Mesodermal cell (in vitro differentiated cells): ENCODE data around the gene RMC1.
"Not testable (repeated sequence)": the region's sequence is repeated elsewhere in the genome, so short reads cannot be mapped to it uniquely, and the experiment has no call there.

Experiments
- H3K27ac ChIP-seq: 2 replicates; pipeline ENCODE4 v1.7.0; 2013; ENCODE audit warnings: mild to moderate bottlenecking, low read depth, low read length, moderate library complexity; ENCODE audit not compliant: severe bottlenecking
- H3K36me3 ChIP-seq: 2 replicates; pipeline ENCODE4 v1.7.1; 2013; ENCODE audit warnings: mild to moderate bottlenecking, low read length, moderate library complexity; ENCODE audit not compliant: control insufficient read depth, insufficient read depth
- H3K4me1 ChIP-seq: one replicate; pipeline ENCODE4 v1.7.1; 2013; ENCODE audit warnings: mild to moderate bottlenecking, low read length; ENCODE audit not compliant: insufficient read depth, control insufficient read depth, poor library complexity, severe bottlenecking
- H3K4me3 ChIP-seq: 2 replicates; pipeline ENCODE4 v1.7.0; 2013; ENCODE audit warnings: low read length, control low read depth, mild to moderate bottlenecking; ENCODE audit not compliant: insufficient read depth, poor library complexity, severe bottlenecking; ENCODE audit errors: extremely low read depth
- H3K9me3 ChIP-seq: 2 replicates; pipeline ENCODE4 v1.7.1; 2013; ENCODE audit warnings: mild to moderate bottlenecking, low read length, moderate library complexity; ENCODE audit not compliant: control insufficient read depth
- whole genome bisulfite sequencing, 2 experiments: methylation state at CpG; one replicate each; pipeline ENCODE4 v1.1.5; 2013; ENCODE audit warnings: missing lambda C conversion rate in 2 of 2; ENCODE audit not compliant: insufficient coverage in 2 of 2; 5-methylcytosine and 5-hydroxymethylcytosine counted together

The RMC1 gene

DNA sequence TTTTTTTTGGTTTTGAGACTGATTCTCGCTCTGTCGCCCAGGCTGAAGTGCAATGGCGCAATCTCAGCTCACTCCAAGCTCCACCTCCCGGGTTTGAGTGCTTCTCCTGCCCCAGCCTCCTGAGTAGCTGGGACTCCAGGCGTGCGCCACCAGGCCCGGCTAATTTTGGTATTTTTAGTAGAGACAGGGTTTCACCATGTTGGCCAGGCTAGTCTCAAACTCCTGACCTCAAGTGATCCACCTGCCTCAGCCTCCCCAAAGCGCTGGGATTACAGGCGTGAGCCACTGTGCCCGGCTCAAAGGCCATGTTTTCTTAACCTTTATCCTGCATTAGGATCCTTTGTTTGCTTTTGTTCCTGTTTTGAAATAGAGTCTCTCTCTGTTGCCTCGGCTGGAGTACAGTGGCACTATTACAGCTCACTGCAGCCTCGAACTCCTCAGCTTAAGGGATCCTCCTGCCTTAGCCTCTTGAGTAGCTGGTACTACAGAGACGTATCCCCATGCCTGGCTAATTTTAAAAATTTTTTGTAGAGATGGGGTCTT is 42.0 kb downstream of the RMC1 start:
- peaks cover 94% of the 10 kb centered on the region for H3K36me3 ChIP-seq
- H3K4me1 ChIP-seq, result peaks cover 14% of the 10 kb centered on the region
- no peak overlapping the region for H3K4me3 ChIP-seq
- H3K9me3 ChIP-seq, result no peaks in the 10 kb centered on the region
- 96 to 98% methylated on average over 7 to 12 of the region's 13 CpGs for WGBS, 2 experiments
- H3K27ac ChIP-seq, result no peak overlapping the region

- H3K4me3 ChIP-seq, result no peak overlapping the region
- no peaks in the 10 kb centered on the region for H3K4me1 ChIP-seq
- H3K9me3 ChIP-seq, result no peaks in the 10 kb centered on the region
- H3K27ac ChIP-seq, result no peak overlapping the region
- H3K36me3 ChIP-seq, result peaks cover 94% of the 10 kb centered on the region
- 100% methylated on average over 1 of the region's 3 CpGs; no CpG with 5 or more reads in 1 of the 2 experiments for WGBS, 2 experiments
Observed at GRCh38 chr18:23547306-23547705, 44.0 kb downstream of the RMC1 start.

- Histone ChIP-seq H3K4me3 (no peak overlapping the region), H3K36me3 (peaks cover 94% of the 10 kb centered on the region), H3K4me1 (no peaks in the 10 kb centered on the region), H3K9me3 (no peaks in the 10 kb centered on the region), H3K27ac (no peak overlapping the region)
- 100% methylated on average over 1 of the region's 3 CpGs; no CpG with 5 or more reads in 1 of the 2 experiments for WGBS, 2 experiments
Observed at GRCh38 chr18:23547846-23548245, 44.5 kb downstream of the RMC1 start.

DNA sequence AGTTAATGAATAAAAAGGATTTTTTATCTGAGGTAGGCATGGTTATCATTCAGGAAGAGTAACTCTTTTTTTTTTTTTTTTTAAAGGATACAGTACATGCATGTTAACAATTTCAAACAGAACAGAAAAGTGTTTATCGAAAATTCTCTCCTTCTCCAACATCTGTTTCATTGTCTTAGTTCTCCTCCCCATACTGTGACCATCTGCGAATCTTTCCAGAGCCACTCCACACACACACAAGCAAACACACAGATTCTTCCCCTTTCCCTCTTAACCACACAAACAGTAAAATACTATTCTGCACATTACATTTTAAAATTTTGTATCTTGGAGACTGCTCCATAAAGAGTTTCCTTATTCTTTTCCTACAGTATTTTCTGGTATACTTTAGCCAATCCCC is 45.0 kb downstream of the RMC1 start:
- Histone ChIP-seq H3K9me3 (no peaks in the 10 kb centered on the region), H3K27ac (no peak overlapping the region), H3K4me1 (no peaks in the 10 kb centered on the region), H3K36me3 (peaks cover 94% of the 10 kb centered on the region), H3K4me3 (no peak overlapping the region)
- 100% methylated on average over 2 of the region's 2 CpGs for WGBS, 2 experiments

DNA sequence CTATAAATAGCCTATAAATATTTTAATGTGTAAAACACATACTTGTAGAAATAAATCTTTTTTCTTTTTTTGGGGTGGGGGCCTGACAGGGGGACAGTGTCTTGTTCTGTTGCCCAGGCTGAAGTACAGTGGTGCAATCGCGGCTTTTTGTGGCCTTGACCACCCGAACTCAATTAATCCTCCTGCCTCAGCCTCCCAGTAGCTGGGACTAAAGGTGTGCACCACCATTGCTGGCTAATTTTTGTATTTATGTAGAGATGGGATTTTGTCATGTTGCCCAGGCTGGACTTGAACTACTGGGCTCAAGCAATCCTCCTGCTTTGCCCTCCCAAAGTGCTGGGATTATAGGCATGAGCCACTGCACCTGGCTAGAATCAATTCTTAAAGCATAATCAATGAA is 45.4 kb downstream of the RMC1 start:
- WGBS, 2 experiments, result 100% methylated on average over 3 of the region's 3 CpGs; no CpG with 5 or more reads in 1 of the 2 experiments
- no peak overlapping the region for H3K27ac ChIP-seq

GRCh38 chr18:23550898-23551297 is 47.6 kb downstream of the RMC1 start:
- Histone ChIP-seq H3K9me3 (no peaks in the 10 kb centered on the region), H3K4me3 (no peak overlapping the region), H3K36me3 (peaks cover 94% of the 10 kb centered on the region), H3K4me1 (no peaks in the 10 kb centered on the region), H3K27ac (no peak overlapping the region)

More for the DNA sequence above, 45.4 kb downstream of the RMC1 start:
- Histone ChIP-seq H3K4me1 (no peaks in the 10 kb centered on the region), H3K36me3 (peaks cover 94% of the 10 kb centered on the region), H3K4me3 (no peak overlapping the region), H3K9me3 (no peaks in the 10 kb centered on the region)

GRCh38 chr18:23551978-23552377 is 48.7 kb downstream of the RMC1 start:
- no peaks in the 10 kb centered on the region for H3K9me3 ChIP-seq

DNA sequence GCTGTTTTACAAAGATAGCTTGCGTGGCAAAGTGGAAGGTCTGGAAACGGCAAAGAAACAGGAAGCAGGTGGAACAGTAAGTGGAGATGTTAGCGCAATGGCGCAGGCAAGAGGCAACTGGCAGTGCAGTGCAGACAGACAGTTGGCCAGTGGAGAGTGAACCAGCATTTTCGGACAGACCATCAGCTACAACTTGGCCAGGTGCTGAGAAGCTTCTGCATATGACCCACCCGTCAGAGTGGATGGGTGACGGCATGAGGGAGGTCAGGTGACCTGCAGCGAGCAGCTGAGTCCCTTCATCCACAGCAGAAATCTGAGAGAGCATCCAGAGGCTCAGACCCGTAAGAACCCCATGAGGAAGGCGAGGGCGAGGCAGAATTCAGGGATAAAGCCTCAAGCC is 49.2 kb downstream of the RMC1 start:
- Histone ChIP-seq H3K27ac (no peak overlapping the region), H3K36me3 (peaks cover 94% of the 10 kb centered on the region), H3K9me3 (no peaks in the 10 kb centered on the region), H3K4me1 (no peaks in the 10 kb centered on the region), H3K4me3 (no peak overlapping the region)
- 89 to 100% methylated on average over 9 to 10 of the region's 11 CpGs for WGBS, 2 experiments

More at GRCh38 chr18:23551978-23552377, 48.7 kb downstream of the RMC1 start:
- Histone ChIP-seq H3K4me3 (no peak overlapping the region), H3K36me3 (peaks cover 94% of the 10 kb centered on the region), H3K4me1 (no peaks in the 10 kb centered on the region), H3K27ac (no peak overlapping the region)
- WGBS, 2 experiments, result 33 to 47% methylated on average over 2 to 3 of the region's 3 CpGs

- Histone ChIP-seq H3K4me3 (no peak overlapping the region), H3K4me1 (peaks cover 9% of the 10 kb centered on the region), H3K27ac (no peak overlapping the region), H3K36me3 (peaks cover 96% of the 10 kb centered on the region), H3K9me3 (no peaks in the 10 kb centered on the region)
- WGBS, 2 experiments, result 98 to 100% methylated on average over 2 to 5 of the region's 6 CpGs
Observed at GRCh38 chr18:23553887-23554286, 50.6 kb downstream of the RMC1 start.

- Histone ChIP-seq H3K4me1 (peaks cover 9% of the 10 kb centered on the region), H3K27ac (no peak overlapping the region), H3K36me3 (peaks cover 93% of the 10 kb centered on the region), H3K9me3 (no peaks in the 10 kb centered on the region), H3K4me3 (no peak overlapping the region)
- WGBS, 2 experiments, result 93 to 96% methylated on average over 14 to 17 of the region's 19 CpGs
Observed at GRCh38 chr18:23556145-23556780, 53.0 kb downstream of the RMC1 start.

- H3K27ac ChIP-seq, result peak overlapping the region; percentile 64
- H3K4me3 ChIP-seq, H3K4me1 ChIP-seq, H3K9me3 ChIP-seq: not testable (repeated sequence)
- peaks cover 91% of the 10 kb centered on the region for H3K36me3 ChIP-seq
- 94 to 100% methylated on average over 3 to 7 of the region's 8 CpGs for WGBS, 2 experiments
Observed at GRCh38 chr18:23557511-23557910, 54.2 kb downstream of the RMC1 start.
